AG04449 (cell line): ENCODE results near the gene ARPC5.

Experiments used
- CTCF ChIA-PET: fragments of 350-600 bp; formaldehyde crosslinking; extraction: SDS; loops from one replicate; lab custom pipeline; 2021; ENCODE audit warnings: antibody characterized with exemption; lab: Yijun Ruan, JAX
- POLR2A ChIA-PET: fragments of 400-600, 350-600 bp; formaldehyde crosslinking; extraction: SDS; loops from one replicate; lab custom pipeline; 2020; ENCODE audit warnings: antibody characterized with exemption, inconsistent platforms; lab: Yijun Ruan, JAX
- DNase-seq: peaks from one replicate; pipeline ENCODE4 v3.0.0-alpha.2; 2010; ENCODE audit warnings: low read depth, low spot score
- H3K4me3 ChIP-seq: 2 replicates; pipeline ENCODE4 v1.5.1; 2011; ENCODE audit warnings: low read depth, mild to moderate bottlenecking, control low read depth, low read length
- TF ChIP-seq, protein P1 (sequence below): IDR thresholded peaks from one replicate; pipeline ENCODE4 v1.5.1; 2011; ENCODE audit warnings: mild to moderate bottlenecking, moderate library complexity, low read length, control low read depth, inconsistent platforms; ENCODE audit not compliant: insufficient read depth; ENCODE audit errors: missing control alignments

Gene ARPC5

DNA sequence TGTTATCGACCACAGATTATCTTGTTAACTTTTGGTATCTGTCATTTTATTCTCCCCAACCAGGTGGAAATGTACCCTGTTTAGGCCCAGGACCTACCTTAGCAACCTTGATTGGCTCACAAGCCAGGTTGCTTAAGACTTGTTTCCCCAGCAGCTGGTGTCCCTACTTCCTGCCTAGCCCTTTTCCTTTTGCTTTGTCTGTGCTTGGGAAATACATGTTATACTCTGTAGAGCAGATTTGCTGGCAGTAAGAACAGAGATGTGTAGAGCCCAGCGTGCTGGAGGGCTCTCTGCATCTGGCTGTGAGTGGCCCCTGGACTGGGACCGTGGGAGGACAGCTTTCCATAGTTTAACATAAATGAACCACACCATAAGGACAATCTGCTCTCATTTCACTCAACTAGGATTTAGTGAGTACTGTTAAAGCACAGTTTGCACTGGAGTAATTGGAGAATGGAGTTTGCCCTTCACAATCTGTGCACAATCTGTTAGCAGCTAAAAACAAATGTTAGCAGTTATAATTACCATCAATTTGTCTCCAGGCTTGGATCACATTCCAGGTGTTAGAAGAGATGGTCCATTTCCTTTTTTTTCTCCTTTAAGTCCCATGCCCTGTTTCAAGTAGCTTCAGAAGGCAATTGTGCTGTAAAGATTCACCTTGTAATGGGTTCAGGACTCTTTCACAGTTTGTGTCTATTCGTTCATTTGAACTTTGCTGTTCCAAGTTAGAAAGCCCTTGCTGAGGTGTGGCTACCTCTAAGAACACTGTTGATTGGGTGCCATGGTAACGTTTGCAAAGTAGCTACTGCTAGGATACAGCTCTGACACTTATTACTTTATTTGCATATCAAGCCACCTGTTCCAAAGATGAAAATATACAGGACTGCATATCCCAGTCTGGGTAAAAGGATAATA is 17.2 kb upstream of the ARPC5 start, which contains the start of gene APOBEC4:
Gene APOBEC4 (minus strand): TSS at position 770 of the 915 bp plus-strand sequence. CDS start 4,535 bp downstream, outside the sequence.
- TF ChIP-seq, protein P1, sequence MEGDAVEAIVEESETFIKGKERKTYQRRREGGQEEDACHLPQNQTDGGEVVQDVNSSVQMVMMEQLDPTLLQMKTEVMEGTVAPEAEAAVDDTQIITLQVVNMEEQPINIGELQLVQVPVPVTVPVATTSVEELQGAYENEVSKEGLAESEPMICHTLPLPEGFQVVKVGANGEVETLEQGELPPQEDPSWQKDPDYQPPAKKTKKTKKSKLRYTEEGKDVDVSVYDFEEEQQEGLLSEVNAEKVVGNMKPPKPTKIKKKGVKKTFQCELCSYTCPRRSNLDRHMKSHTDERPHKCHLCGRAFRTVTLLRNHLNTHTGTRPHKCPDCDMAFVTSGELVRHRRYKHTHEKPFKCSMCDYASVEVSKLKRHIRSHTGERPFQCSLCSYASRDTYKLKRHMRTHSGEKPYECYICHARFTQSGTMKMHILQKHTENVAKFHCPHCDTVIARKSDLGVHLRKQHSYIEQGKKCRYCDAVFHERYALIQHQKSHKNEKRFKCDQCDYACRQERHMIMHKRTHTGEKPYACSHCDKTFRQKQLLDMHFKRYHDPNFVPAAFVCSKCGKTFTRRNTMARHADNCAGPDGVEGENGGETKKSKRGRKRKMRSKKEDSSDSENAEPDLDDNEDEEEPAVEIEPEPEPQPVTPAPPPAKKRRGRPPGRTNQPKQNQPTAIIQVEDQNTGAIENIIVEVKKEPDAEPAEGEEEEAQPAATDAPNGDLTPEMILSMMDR, result no peak
- no peak within 1 kb of the TSS for H3K4me3 ChIP-seq
- no peak for DNase-seq
- CTCF ChIA-PET, result interaction anchor here (1.0 to 6.2 kb wide), 5 partner anchors 32 to 291 kb away, joined by 3 to 284 read pairs (median 5); no protein-coding TSS in a partner anchor
- POLR2A ChIA-PET, result no interaction called here

DNA sequence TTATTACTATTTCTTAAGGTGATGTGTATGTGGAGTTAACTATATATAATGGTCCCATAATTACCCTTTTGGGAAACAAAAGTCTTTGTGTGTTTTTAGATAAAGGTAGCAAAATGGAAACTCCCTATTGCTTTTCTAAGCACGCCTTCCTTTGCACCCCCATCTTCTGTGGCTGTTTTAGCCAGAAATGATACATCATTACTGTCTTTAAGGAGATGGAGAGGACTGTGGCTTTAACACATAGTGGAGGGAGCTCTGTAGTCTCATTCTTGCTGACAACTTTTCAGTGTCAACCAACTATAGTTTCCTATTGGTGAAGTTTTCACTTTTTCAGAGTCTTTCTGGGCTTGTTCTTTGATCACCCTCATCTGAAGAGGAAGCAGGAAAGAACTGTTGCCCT is 16.5 kb upstream of the ARPC5 start:
- ChIA-PET POLR2A (no interaction called here), CTCF (interaction anchor here (1.5 to 6.2 kb wide), 3 partner anchors 33 to 268 kb away, joined by 3 to 284 read pairs (median 112); no protein-coding TSS in a partner anchor)
- DNase-seq, result no peak
- no peak overlapping the region for H3K4me3 ChIP-seq
- TF ChIP-seq, protein P1, result no peak

DNA sequence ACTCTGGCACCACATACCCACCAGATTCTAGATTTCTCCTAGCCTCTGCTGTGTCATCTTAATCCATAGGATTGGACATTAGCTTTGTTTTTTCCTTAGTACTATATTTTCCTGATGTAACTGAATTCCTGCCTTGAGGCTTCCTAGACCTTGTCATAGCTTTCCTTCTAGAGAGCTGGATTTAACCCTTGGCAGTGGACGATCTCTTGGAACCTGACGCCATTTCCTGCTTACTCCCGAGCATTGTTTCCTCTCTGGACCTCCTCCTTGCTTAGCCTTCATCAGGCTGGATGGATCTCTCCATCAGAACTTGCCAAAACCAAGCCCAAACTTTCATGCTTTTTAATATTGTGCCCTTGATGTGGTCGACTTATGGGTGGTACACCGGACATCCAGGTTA is 16.0 kb upstream of the ARPC5 start:
- CTCF ChIA-PET, result interaction anchor here (0.8 to 6.2 kb wide), 3 partner anchors 14 to 264 kb away, joined by 6 to 284 read pairs (median 112); no protein-coding TSS in a partner anchor
- H3K4me3 ChIP-seq, result no peak overlapping the region
- no peak for DNase-seq
- POLR2A ChIA-PET, result no interaction called here
- TF ChIP-seq, protein P1, result no peak

DNA sequence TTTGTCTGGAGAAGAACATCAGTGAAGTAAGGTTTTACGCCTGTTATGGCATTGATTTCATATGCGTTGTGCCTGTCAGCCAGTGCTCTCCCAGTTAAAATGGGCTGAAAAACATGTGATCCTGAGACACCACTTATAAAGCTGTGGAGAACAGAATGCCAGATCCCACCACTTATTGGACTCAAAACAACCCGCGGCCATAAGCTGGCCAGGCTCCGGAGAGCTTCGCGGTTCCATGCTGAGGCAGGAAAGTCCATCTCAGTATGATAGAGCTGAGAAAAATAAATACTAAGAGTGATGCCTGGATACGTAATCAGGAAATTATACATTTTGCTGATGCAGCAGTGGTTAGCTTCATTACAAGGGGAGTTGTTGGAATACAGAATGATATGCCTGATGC is 12.5 kb upstream of the ARPC5 start:
- ChIA-PET POLR2A (no interaction called here), CTCF (interaction anchor here (1.3 to 5.6 kb wide), 5 partner anchors 7 to 269 kb away, joined by 3 to 57 read pairs (median 6); no protein-coding TSS in a partner anchor)
- no peak overlapping the region for H3K4me3 ChIP-seq
- TF ChIP-seq, protein P1, result no peak
- no peak for DNase-seq

DNA sequence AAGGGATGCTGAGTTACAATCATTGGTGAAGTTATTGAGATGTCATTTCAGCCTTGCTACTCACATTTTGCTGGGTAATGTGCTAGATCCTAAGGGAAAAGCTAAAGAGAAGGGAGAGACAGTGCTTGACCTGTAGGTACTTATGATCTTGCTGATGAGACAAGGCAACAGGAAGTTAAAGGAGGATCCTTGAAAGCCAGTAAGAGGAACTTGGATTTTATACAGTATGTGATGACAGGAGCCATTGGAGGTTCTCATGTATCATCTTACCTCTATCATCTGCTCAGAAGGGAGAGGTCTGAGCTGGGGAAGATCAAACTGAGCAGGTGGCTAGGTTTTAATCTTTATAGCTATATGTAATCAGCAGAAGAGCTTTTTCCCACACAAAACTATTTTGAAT is 11.2 kb upstream of the ARPC5 start:
- TF ChIP-seq, protein P1, result no peak
- ChIA-PET POLR2A (no interaction called here), CTCF (interaction anchor here (0.9 to 5.6 kb wide), 4 partner anchors 8 to 269 kb away, joined by 3 to 57 read pairs (median 17); no protein-coding TSS in a partner anchor)
- no peak for DNase-seq
- no peak overlapping the region for H3K4me3 ChIP-seq

DNA sequence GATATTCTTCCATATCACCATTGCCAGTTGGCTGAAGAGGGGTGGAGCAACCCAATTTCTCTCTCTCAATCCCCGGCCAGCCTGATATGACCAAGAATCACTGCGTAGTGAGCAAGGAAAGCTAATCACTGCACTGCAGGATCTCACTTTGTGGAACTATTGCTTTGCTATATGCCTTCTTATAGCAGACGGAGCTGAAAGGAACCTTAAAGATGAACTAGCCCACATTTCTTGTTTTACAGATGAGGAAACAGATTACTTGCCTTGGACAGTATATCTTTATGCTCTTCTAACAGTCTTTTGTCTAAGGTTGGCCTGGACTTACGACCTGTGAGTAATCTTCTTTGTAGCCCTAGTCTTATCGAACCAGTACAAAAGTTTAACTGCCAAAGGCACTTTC is 9.9 kb upstream of the ARPC5 start:
- no peak overlapping the region for H3K4me3 ChIP-seq
- CTCF ChIA-PET, result interaction anchor here (1.1 to 5.6 kb wide), 3 partner anchors 10 to 270 kb away, joined by 3 to 57 read pairs (median 31); no protein-coding TSS in a partner anchor
- POLR2A ChIA-PET, result no interaction called here
- TF ChIP-seq, protein P1, result no peak
- DNase-seq, result no peak
